CD14-positive monocyte (primary cell): ENCODE results near the gene DISP2. TPM values are rescaled to one million over a fixed set of nuclear protein-coding genes. Genes with fewer than 3 reads are reported as not detected.

Experiments
- DNase-seq, 3 donors: peaks; one replicate each; pipeline ENCODE4 v3.0.0-alpha.2; 2011 to 2022
- H2AFZ ChIP-seq: 2 replicates; pipeline ENCODE4 v1.6.0; 2012; ENCODE audit warnings: mild to moderate bottlenecking, low read depth, low read length, inconsistent platforms; ENCODE audit not compliant: insufficient read depth, poor library complexity, severe bottlenecking
- H3K27ac ChIP-seq, 2 donors: 1 replicate in 1 of 2; 2 replicates in 1 of 2; pipeline ENCODE4 v1.5.1; 2012 to 2013; ENCODE audit warnings: low read length in 2 of 2, control low read depth in 1 of 2, inconsistent platforms in 1 of 2, low read depth in 1 of 2, mild to moderate bottlenecking in 1 of 2
- H3K27me3 ChIP-seq, 2 donors: one replicate each; pipeline versions ENCODE4 v1.6.0 to v1.6.1; 2011 to 2013; ENCODE audit warnings: low read length in 2 of 2; ENCODE audit not compliant: control insufficient read depth in 2 of 2, insufficient read depth in 2 of 2
- H3K36me3 ChIP-seq, 2 donors: replicated peaks in 1 of 2; 1 replicate in 1 of 2; 2 replicates in 1 of 2; pipeline versions ENCODE4 v1.5.1 to v1.6.1; 2012 to 2013; ENCODE audit warnings: low read length in 2 of 2, control low read depth in 1 of 2, inconsistent platforms in 1 of 2, mild to moderate bottlenecking in 1 of 2; ENCODE audit not compliant: insufficient read depth in 2 of 2, control insufficient read depth in 1 of 2
- H3K4me1 ChIP-seq, 2 donors: 1 replicate in 1 of 2; 2 replicates in 1 of 2; pipeline versions ENCODE4 v1.5.1 to v1.6.1; 2012 to 2013; ENCODE audit warnings: low read length in 2 of 2, control low read depth in 1 of 2, inconsistent platforms in 1 of 2, mild to moderate bottlenecking in 1 of 2, moderate library complexity in 1 of 2; ENCODE audit not compliant: insufficient read depth in 2 of 2, control insufficient read depth in 1 of 2
- H3K4me2 ChIP-seq: replicated peaks from 2 replicates; pipeline ENCODE3; 2012; ENCODE audit warnings: low read length, moderate library complexity, mild to moderate bottlenecking; ENCODE audit not compliant: poor library complexity, severe bottlenecking; ENCODE audit errors: extremely low read depth
- H3K4me3 ChIP-seq, 3 experiments: fragments of 200-600 bp in 1 of 3; sonication (generic) in 1 of 3; replicated peaks in 1 of 3; 1 replicate in 2 of 3; 2 replicates in 1 of 3; pipeline ENCODE4 v1.5.1; 2011 to 2013; ENCODE audit warnings: low read length in 3 of 3, mild to moderate bottlenecking in 3 of 3, control low read depth in 2 of 3, low read depth in 2 of 3, inconsistent platforms in 1 of 3, moderate library complexity in 1 of 3
- H3K79me2 ChIP-seq: 2 replicates; pipeline ENCODE4 v1.6.0; 2012; ENCODE audit warnings: mild to moderate bottlenecking, control low read depth, inconsistent platforms, low read length, moderate library complexity; ENCODE audit not compliant: insufficient read depth
- H3K9ac ChIP-seq: 2 replicates; pipeline ENCODE4 v1.6.0; 2017; ENCODE audit warnings: low read length, mild to moderate bottlenecking; ENCODE audit not compliant: insufficient read depth, poor library complexity, severe bottlenecking
- H3K9me3 ChIP-seq, 2 donors: replicated peaks in 1 of 2; 1 replicate in 1 of 2; 2 replicates in 1 of 2; pipeline versions ENCODE4 v1.5.1 to v1.6.1; 2012 to 2013; ENCODE audit warnings: low read length in 2 of 2, control low read depth in 1 of 2; ENCODE audit not compliant: control insufficient read depth in 1 of 2, insufficient read depth in 1 of 2
- H4K20me1 ChIP-seq: 2 replicates; pipeline ENCODE4 v1.6.0; 2012; ENCODE audit warnings: mild to moderate bottlenecking, low read length, control low read depth, moderate library complexity; ENCODE audit not compliant: insufficient read depth
- H3K27ac Mint-ChIP-seq, 7 donors: one replicate each; pipeline ENCODE4 v1.8.0; 2020; ENCODE audit warnings: mild to moderate bottlenecking in 7 of 7, mixed read lengths in 7 of 7, moderate library complexity in 6 of 7, inconsistent platforms in 2 of 7
- H3K27me3 Mint-ChIP-seq, 3 donors: one replicate each; pipeline ENCODE4 v1.8.0; 2021 to 2022; ENCODE audit warnings: low read depth in 3 of 3, mild to moderate bottlenecking in 3 of 3, mixed read lengths in 3 of 3, moderate library complexity in 3 of 3, inconsistent platforms in 1 of 3
- H3K36me3 Mint-ChIP-seq, 2 donors: one replicate each; pipeline ENCODE4 v1.8.0; 2020; ENCODE audit warnings: mixed read lengths in 2 of 2, inconsistent platforms in 1 of 2, mild to moderate bottlenecking in 1 of 2
- H3K4me1 Mint-ChIP-seq: one replicate; pipeline ENCODE4 v1.8.0; 2020; ENCODE audit warnings: mild to moderate bottlenecking, mixed read lengths
- H3K4me3 Mint-ChIP-seq, 2 donors: one replicate each; pipeline ENCODE4 v1.8.0; 2020; ENCODE audit warnings: mild to moderate bottlenecking in 2 of 2, mixed read lengths in 2 of 2, moderate library complexity in 1 of 2
- H3K9me3 Mint-ChIP-seq, 7 donors: one replicate each; pipeline ENCODE4 v1.8.0; 2020 to 2022; ENCODE audit warnings: mixed read lengths in 7 of 7, mild to moderate bottlenecking in 6 of 7, moderate library complexity in 6 of 7, inconsistent platforms in 2 of 7
- WGBS: methylation state at CpG from one replicate; pipeline ENCODE4 v1.1.5; 2013; ENCODE audit warnings: missing lambda C conversion rate; ENCODE audit not compliant: insufficient coverage; 5-methylcytosine and 5-hydroxymethylcytosine counted together
- intact Hi-C, 2 donors: fragments of 100-400 bp; cut with micrococcal nuclease; formaldehyde crosslinking; loops; one replicate each; pipeline versions ENCODE4 v1.15.0 to v1.15.1; 2023
- polyA plus RNA-seq, 3 donors: library from polyadenylated mRNA; depleted of rRNA in 1 of 3; unstranded in 2 of 3; stranded (reverse) in 1 of 3; fragments of 300-500 nt in 2 of 3; fragments of >200 nt in 1 of 3; fragmentation: Illumina TruSeq in 2 of 3; gene quantifications; 1 replicate in 2 of 3; 2 replicates in 1 of 3; pipeline ENCODE4 v1.2.3, GENCODE V29; 2012 to 2021
- TF ChIP-seq, protein P1 (sequence below): fragments of 200-600 bp; IDR thresholded peaks from one replicate; pipeline ENCODE4 v1.8.0; 2022; ENCODE audit warnings: antibody characterized with exemption, mild to moderate bottlenecking

DISP2 gene
- polyA plus RNA-seq, 3 donors: 0.01 TPM; not detected in 1

DNA sequence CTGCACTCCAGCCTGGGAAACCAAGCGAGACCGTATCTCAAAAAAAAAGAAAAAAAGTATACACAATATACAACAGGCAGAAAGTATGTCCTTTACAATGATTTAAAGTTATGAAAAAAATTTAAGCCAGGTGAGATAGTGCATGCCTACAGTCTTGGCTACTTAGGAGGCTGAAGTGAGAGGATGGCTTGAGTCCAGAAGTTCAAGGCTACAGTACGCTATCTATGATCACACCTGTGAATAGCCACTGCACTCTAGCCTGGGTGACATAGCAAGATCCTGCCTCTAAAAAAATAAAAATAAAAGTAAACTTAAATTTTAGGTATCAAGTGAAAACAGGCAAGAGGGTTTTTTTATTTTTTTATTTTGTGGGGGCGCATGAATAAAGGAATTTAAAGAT lies 21.4 kb downstream of the DISP2 start:
- no peak overlapping the region for H2AFZ ChIP-seq
- no peak for DNase-seq
- no peaks in the 10 kb centered on the region for H3K36me3 ChIP-seq
- H3K27me3 ChIP-seq: no peaks in the 10 kb centered on the region
- H3K27ac Mint-ChIP-seq: peak overlapping the region in 2 of 7 donors; percentile 17 to 55
- H3K4me3 ChIP-seq: no peak overlapping the region
- H3K4me1 Mint-ChIP-seq: peaks cover 33% of the 10 kb centered on the region
- WGBS: no CpG with 5 or more reads among the region's 4 CpGs
- TF ChIP-seq, protein P1, sequence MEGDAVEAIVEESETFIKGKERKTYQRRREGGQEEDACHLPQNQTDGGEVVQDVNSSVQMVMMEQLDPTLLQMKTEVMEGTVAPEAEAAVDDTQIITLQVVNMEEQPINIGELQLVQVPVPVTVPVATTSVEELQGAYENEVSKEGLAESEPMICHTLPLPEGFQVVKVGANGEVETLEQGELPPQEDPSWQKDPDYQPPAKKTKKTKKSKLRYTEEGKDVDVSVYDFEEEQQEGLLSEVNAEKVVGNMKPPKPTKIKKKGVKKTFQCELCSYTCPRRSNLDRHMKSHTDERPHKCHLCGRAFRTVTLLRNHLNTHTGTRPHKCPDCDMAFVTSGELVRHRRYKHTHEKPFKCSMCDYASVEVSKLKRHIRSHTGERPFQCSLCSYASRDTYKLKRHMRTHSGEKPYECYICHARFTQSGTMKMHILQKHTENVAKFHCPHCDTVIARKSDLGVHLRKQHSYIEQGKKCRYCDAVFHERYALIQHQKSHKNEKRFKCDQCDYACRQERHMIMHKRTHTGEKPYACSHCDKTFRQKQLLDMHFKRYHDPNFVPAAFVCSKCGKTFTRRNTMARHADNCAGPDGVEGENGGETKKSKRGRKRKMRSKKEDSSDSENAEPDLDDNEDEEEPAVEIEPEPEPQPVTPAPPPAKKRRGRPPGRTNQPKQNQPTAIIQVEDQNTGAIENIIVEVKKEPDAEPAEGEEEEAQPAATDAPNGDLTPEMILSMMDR: no peak
- H3K9me3 ChIP-seq: no peaks in the 10 kb centered on the region
- no peak overlapping the region for H3K4me2 ChIP-seq
- H3K4me1 ChIP-seq: peaks cover 31 to 38% of the 10 kb centered on the region in 2 donors
- H4K20me1 ChIP-seq: no peaks in the 10 kb centered on the region
- peaks cover 17% of the 10 kb centered on the region for H3K79me2 ChIP-seq
- H3K9me3 Mint-ChIP-seq: peaks cover 0 to 4% (median 3%) of the 10 kb centered on the region in 7 donors
- H3K27ac ChIP-seq: no peak overlapping the region
- H3K4me3 Mint-ChIP-seq: no peak overlapping the region
- no peaks in the 10 kb centered on the region for H3K36me3 Mint-ChIP-seq
- peaks cover 0 to 3% (median 2%) of the 10 kb centered on the region in 3 donors for H3K27me3 Mint-ChIP-seq
- H3K9ac ChIP-seq: no peak overlapping the region
- intact Hi-C loops: no loop called here

DNA sequence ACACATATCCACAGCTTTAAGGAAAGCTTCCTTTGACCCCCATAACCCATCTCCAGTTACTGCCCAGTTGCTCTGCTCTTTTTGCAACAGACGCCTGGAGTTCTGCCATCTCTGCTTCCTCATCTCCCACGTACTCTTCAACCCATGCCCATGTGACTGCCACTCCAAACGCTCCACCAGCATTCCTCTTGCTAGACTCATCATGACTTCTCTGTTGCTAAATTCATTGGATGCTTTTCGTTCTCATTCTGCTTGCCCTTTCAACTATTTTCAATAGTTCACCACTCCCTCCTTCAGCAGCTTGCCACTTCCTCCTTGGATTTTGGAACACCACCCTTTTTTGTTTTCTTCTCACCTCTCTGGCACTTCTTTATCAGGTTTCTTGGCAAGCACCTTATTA lies 21.8 kb downstream of the DISP2 start:
- H3K4me3 ChIP-seq: no peak overlapping the region
- 0% methylated on average over 4 of the region's 4 CpGs for WGBS
- peaks cover 34 to 42% of the 10 kb centered on the region in 2 donors for H3K4me1 ChIP-seq
- no peak overlapping the region for H3K27ac ChIP-seq
- Mint-ChIP-seq H3K36me3 (no peaks in the 10 kb centered on the region), H3K27me3 (peaks cover 0 to 3% (median 2%) of the 10 kb centered on the region in 3 donors), H3K4me3 (peak overlapping the region in 1 of 2 donors; percentile 61), H3K27ac (peak overlapping the region in 5 of 7 donors; percentile 6 to 66 (median 22)), H3K4me1 (peaks cover 38% of the 10 kb centered on the region), H3K9me3 (peaks cover 0 to 4% (median 3%) of the 10 kb centered on the region in 7 donors)
- intact Hi-C loops: no loop called here
- H3K9me3 ChIP-seq: no peaks in the 10 kb centered on the region
- no peak overlapping the region for H2AFZ ChIP-seq
- peak overlapping the region; percentile 5 for H3K4me2 ChIP-seq
- peak; percentile 28 to 50 (median 34) for DNase-seq
- TF ChIP-seq, protein P1: no peak
- H4K20me1 ChIP-seq: no peaks in the 10 kb centered on the region
- peaks cover 22% of the 10 kb centered on the region for H3K79me2 ChIP-seq
- H3K27me3 ChIP-seq: no peaks in the 10 kb centered on the region
- H3K36me3 ChIP-seq: no peaks in the 10 kb centered on the region
- H3K9ac ChIP-seq: no peak overlapping the region
